HepG2 (cell line): ENCODE data around the gene ADH4. TPM values are rescaled to one million over a fixed set of nuclear protein-coding genes. Genes with fewer than 3 reads are reported as not detected.
A peak's percentile ranks its signal among the peaks of the same experiment; 100 is the strongest.

ENCODE experiments used
- FOXK2 ChIP-seq: fragments of 450-650 bp; IDR thresholded peaks from 2 replicates; pipeline ENCODE4 v1.6.1; 2016
- HDAC2 ChIP-seq: sonication (generic); formaldehyde crosslinking; IDR thresholded peaks from 2 replicates; pipeline ENCODE4 v1.4.0; 2020; ENCODE audit warnings: missing genetic modification reagents
- IRF2 ChIP-seq: IDR thresholded peaks from 2 replicates; pipeline ENCODE4 v1.6.1; 2018; ENCODE audit warnings: missing genetic modification reagents, missing compliant biosample characterization
- MED13 ChIP-seq: sonication (generic); formaldehyde crosslinking; IDR thresholded peaks from 2 replicates; pipeline ENCODE4 v1.5.0; 2020; ENCODE audit warnings: missing genetic modification reagents
- MYNN ChIP-seq: sonication (generic); formaldehyde crosslinking; IDR thresholded peaks from 2 replicates; pipeline ENCODE4 v1.4.0; 2020; ENCODE audit warnings: mild to moderate bottlenecking, low read depth, missing genetic modification reagents
- NFYC ChIP-seq: IDR thresholded peaks from 2 replicates; pipeline ENCODE4 v1.6.1; 2016; ENCODE audit warnings: missing genetic modification reagents, missing compliant biosample characterization
- NR2F2 ChIP-seq: IDR thresholded peaks from 2 replicates; pipeline ENCODE4 v1.6.1; 2012; ENCODE audit warnings: low read depth, inconsistent platforms, borderline replicate concordance
- SMARCE1 ChIP-seq: fragments of 450-650 bp; IDR thresholded peaks from 2 replicates; pipeline ENCODE4 v1.6.1; 2017; ENCODE audit warnings: borderline replicate concordance
- TAF15 ChIP-seq: fragments of 200-400 bp; formaldehyde crosslinking; IDR thresholded peaks from one replicate; pipeline ENCODE4 v1.6.1; 2018; ENCODE audit warnings: mild to moderate bottlenecking, low read depth, low read length; ENCODE audit not compliant: poor library complexity, severe bottlenecking
- ZNF232 ChIP-seq: sonication (generic); formaldehyde crosslinking; IDR thresholded peaks from 2 replicates; pipeline ENCODE4 v1.4.0; 2020; ENCODE audit warnings: missing genetic modification reagents, borderline replicate concordance
- ZNF354B ChIP-seq: sonication (generic); formaldehyde crosslinking; IDR thresholded peaks from 2 replicates; pipeline ENCODE4 v1.8.0; 2022; ENCODE audit warnings: mild to moderate bottlenecking, missing genetic modification reagents
- ZNF569 ChIP-seq: sonication (generic); formaldehyde crosslinking; IDR thresholded peaks from 2 replicates; pipeline ENCODE4 v1.5.0; 2020; ENCODE audit warnings: mild to moderate bottlenecking, missing genetic modification reagents, moderate library complexity, borderline replicate concordance
- polyA plus RNA-seq, 8 experiments: library from polyadenylated mRNA; depleted of rRNA in 3 of 8; stranded (reverse) in 7 of 8; unstranded in 1 of 8; fragments of >200 nt; fragmentation: Illumina TruSeq in 4 of 8; extraction: Trizol in 4 of 8; gene quantifications; 2 replicates each; pipeline versions ENCODE4 v1.2.1 to v1.2.3, GENCODE V29; 2011 to 2016; ENCODE audit warnings: low read depth in 4 of 8, missing spikeins in 1 of 8, mixed read lengths in 1 of 8; ENCODE audit not compliant: insufficient read depth in 1 of 8
- total RNA-seq, 5 experiments: library from RNA; depleted of rRNA; stranded (reverse); fragments of >200 nt; fragmentation: Illumina TruSeq; extraction: Trizol; gene quantifications; 2 replicates each; pipeline ENCODE4 v1.2.3, GENCODE V29; 2016; ENCODE audit warnings: low read depth in 1 of 5
- TF ChIP-seq, protein P1 (sequence below), 2 experiments: IDR thresholded peaks; 2 replicates each; pipeline ENCODE4 v1.6.1; 2011 to 2012; ENCODE audit warnings: low read length in 2 of 2, borderline replicate concordance in 1 of 2, low read depth in 1 of 2, mild to moderate bottlenecking in 1 of 2, moderate library complexity in 1 of 2
- TF ChIP-seq, protein P2 (sequence below): sonication (generic); formaldehyde crosslinking; IDR thresholded peaks from 2 replicates; pipeline ENCODE4 v1.8.0; 2022; ENCODE audit warnings: low read depth, missing genetic modification reagents
- TF ChIP-seq, protein P3 (sequence below): fragments of 450-650 bp; IDR thresholded peaks from 2 replicates; pipeline ENCODE4 v1.6.1; 2017; ENCODE audit warnings: mild to moderate bottlenecking
- TF ChIP-seq, protein P4 (sequence below): sonication (generic); formaldehyde crosslinking; IDR thresholded peaks from 2 replicates; pipeline ENCODE4 v1.4.0; 2020; ENCODE audit warnings: missing genetic modification reagents; ENCODE audit errors: not compliant biosample characterization

The ADH4 gene
- total and polyA plus RNA-seq, 2 of the 13 experiments (the other 11 are each of a cell fraction or from before 2014, with no cell fraction given), result 24.3 to 31.1 TPM

DNA sequence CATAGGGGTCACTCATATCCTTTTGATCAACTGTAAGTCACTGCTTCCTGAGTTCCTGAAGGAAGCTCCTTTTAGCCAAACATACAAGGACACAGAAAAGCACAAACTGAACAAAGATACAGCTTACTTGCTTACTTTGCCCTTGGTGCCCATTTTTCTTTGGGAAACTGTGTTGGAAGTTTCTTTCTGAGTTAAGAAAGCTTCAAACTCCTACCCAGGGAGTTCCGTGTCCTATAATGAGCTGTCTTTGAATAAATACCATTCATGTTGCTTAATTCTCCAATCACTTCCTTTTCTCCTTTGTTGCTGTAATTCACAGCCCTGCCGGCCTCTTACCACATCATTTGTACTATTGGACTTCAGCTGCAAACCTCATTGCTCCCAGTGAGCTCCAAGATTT, at the start of gene ADH4 (continued):
- TF ChIP-seq, protein P1, sequence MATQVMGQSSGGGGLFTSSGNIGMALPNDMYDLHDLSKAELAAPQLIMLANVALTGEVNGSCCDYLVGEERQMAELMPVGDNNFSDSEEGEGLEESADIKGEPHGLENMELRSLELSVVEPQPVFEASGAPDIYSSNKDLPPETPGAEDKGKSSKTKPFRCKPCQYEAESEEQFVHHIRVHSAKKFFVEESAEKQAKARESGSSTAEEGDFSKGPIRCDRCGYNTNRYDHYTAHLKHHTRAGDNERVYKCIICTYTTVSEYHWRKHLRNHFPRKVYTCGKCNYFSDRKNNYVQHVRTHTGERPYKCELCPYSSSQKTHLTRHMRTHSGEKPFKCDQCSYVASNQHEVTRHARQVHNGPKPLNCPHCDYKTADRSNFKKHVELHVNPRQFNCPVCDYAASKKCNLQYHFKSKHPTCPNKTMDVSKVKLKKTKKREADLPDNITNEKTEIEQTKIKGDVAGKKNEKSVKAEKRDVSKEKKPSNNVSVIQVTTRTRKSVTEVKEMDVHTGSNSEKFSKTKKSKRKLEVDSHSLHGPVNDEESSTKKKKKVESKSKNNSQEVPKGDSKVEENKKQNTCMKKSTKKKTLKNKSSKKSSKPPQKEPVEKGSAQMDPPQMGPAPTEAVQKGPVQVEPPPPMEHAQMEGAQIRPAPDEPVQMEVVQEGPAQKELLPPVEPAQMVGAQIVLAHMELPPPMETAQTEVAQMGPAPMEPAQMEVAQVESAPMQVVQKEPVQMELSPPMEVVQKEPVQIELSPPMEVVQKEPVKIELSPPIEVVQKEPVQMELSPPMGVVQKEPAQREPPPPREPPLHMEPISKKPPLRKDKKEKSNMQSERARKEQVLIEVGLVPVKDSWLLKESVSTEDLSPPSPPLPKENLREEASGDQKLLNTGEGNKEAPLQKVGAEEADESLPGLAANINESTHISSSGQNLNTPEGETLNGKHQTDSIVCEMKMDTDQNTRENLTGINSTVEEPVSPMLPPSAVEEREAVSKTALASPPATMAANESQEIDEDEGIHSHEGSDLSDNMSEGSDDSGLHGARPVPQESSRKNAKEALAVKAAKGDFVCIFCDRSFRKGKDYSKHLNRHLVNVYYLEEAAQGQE (IDR thresholded peaks at IDR 0.05; ENCODE audit: borderline replicate concordance in 1 of 2, low read depth in 1 of 2, low read length in 2 of 2), result 0 out of 4 replicates have a peak, but pooled peaks of 1 of the 2 experiments have one; percentile 11
- TF ChIP-seq FOXK2, result 0 out of 2 replicates have a peak, but pooled peaks have one; percentile 22
- TF ChIP-seq IRF2, result no peak
- TF ChIP-seq HDAC2, result peak; percentile 53; the same call in 1 of the 2 replicates
- no peak for TF ChIP-seq SMARCE1
- TF ChIP-seq, protein P2, sequence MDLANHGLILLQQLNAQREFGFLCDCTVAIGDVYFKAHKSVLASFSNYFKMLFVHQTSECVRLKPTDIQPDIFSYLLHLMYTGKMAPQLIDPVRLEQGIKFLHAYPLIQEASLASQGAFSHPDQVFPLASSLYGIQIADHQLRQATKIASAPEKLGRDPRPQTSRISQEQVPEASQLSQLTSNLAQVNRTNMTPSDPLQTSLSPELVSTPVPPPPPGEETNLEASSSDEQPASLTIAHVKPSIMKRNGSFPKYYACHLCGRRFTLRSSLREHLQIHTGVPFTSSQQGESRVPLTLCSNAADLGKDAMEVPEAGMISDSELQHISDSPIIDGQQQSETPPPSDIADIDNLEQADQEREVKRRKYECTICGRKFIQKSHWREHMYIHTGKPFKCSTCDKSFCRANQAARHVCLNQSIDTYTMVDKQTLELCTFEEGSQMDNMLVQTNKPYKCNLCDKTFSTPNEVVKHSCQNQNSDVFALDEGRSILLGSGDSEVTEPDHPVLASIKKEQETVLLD (CRISPR knock-in tag), result no peak
- no peak for TF ChIP-seq ZNF569 (CRISPR knock-in tag)
- no peak for TF ChIP-seq ZNF232 (CRISPR knock-in tag)
- no peak for TF ChIP-seq MYNN (CRISPR knock-in tag)
- TF ChIP-seq MED13 (CRISPR knock-in tag), result 0 out of 2 replicates have a peak, but pooled peaks have one; percentile 51
- TF ChIP-seq ZNF354B (CRISPR knock-in tag), result no peak
- no peak for TF ChIP-seq NR2F2
- no peak for TF ChIP-seq TAF15
- TF ChIP-seq, protein P3, sequence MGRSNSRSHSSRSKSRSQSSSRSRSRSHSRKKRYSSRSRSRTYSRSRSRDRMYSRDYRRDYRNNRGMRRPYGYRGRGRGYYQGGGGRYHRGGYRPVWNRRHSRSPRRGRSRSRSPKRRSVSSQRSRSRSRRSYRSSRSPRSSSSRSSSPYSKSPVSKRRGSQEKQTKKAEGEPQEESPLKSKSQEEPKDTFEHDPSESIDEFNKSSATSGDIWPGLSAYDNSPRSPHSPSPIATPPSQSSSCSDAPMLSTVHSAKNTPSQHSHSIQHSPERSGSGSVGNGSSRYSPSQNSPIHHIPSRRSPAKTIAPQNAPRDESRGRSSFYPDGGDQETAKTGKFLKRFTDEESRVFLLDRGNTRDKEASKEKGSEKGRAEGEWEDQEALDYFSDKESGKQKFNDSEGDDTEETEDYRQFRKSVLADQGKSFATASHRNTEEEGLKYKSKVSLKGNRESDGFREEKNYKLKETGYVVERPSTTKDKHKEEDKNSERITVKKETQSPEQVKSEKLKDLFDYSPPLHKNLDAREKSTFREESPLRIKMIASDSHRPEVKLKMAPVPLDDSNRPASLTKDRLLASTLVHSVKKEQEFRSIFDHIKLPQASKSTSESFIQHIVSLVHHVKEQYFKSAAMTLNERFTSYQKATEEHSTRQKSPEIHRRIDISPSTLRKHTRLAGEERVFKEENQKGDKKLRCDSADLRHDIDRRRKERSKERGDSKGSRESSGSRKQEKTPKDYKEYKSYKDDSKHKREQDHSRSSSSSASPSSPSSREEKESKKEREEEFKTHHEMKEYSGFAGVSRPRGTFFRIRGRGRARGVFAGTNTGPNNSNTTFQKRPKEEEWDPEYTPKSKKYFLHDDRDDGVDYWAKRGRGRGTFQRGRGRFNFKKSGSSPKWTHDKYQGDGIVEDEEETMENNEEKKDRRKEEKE, result no peak
- no peak for TF ChIP-seq NFYC (CRISPR knock-in tag)
- TF ChIP-seq, protein P4, sequence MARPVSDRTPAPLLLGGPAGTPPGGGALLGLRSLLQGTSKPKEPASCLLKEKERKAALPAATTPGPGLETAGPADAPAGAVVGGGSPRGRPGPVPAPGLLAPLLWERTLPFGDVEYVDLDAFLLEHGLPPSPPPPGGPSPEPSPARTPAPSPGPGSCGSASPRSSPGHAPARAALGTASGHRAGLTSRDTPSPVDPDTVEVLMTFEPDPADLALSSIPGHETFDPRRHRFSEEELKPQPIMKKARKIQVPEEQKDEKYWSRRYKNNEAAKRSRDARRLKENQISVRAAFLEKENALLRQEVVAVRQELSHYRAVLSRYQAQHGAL (CRISPR knock-in tag), result no peak
